Measurements from ENCODE around the gene CMTM6. TPM values are rescaled to one million over a fixed set of nuclear protein-coding genes. Genes with fewer than 3 reads are reported as not detected.
A peak's percentile ranks its signal among the peaks of the same experiment; 100 is the strongest.
"Not testable (repeated sequence)": the region's sequence is repeated elsewhere in the genome, so short reads cannot be mapped to it uniquely, and the experiment has no call there.

CMTM6 gene
- total RNA-seq, 1 donor from 2014 or later = 10.9 TPM

GRCh38 chr3:32454731-32455608, 47.7 kb downstream of the CMTM6 start:
- no peak for ATAC-seq
- no peak for DNase-seq
- intact Hi-C loops (cut with micrococcal nuclease) = no loop called here

- intact Hi-C loops (cut with micrococcal nuclease) = no loop called here
- DNase-seq (no peak), ATAC-seq (no peak)
Measured at GRCh38 chr3:32454111-32454510, 48.5 kb downstream of the CMTM6 start.

- intact Hi-C loops (cut with micrococcal nuclease) = no loop called here
- ATAC-seq (no peak), DNase-seq (no peak)
Measured at GRCh38 chr3:32453346-32453745, 49.3 kb downstream of the CMTM6 start.

- ATAC-seq (no peak), DNase-seq (no peak)
- intact Hi-C loops (cut with micrococcal nuclease) = no loop called here
Measured at GRCh38 chr3:32452009-32452408, 50.6 kb downstream of the CMTM6 start.

GRCh38 chr3:32450992-32451659, 51.5 kb downstream of the CMTM6 start:
- intact Hi-C loops (cut with micrococcal nuclease) = no loop called here
- no peak for DNase-seq
- no peak for ATAC-seq

- DNase-seq (no peak), ATAC-seq (no peak)
- intact Hi-C loops (cut with micrococcal nuclease) = no loop called here
Measured at GRCh38 chr3:32450426-32450825, 52.2 kb downstream of the CMTM6 start.

GRCh38 chr3:32449691-32450090, 53.0 kb downstream of the CMTM6 start:
- DNase-seq (no peak), ATAC-seq (no peak)
- intact Hi-C loops (cut with micrococcal nuclease) = no loop called here

GRCh38 chr3:32448686-32449474, 53.8 kb downstream of the CMTM6 start:
- intact Hi-C loops (cut with micrococcal nuclease) = no loop called here
- ATAC-seq = peak; percentile 37
- DNase-seq = peak; percentile 41

GRCh38 chr3:32447865-32448400, 54.7 kb downstream of the CMTM6 start:
- intact Hi-C loops (cut with micrococcal nuclease) = no loop called here
- DNase-seq (no peak), ATAC-seq (no peak)

GRCh38 chr3:32443478-32443877, 59.2 kb downstream of the CMTM6 start:
- intact Hi-C loops (cut with micrococcal nuclease) = no loop called here
- ATAC-seq = no peak
- no peak for DNase-seq

GRCh38 chr3:32442766-32443165, 59.9 kb downstream of the CMTM6 start:
- intact Hi-C loops (cut with micrococcal nuclease) = no loop called here
- DNase-seq (no peak), ATAC-seq (no peak)

GRCh38 chr3:32440611-32441350, 61.9 kb downstream of the CMTM6 start:
- ATAC-seq (no peak), DNase-seq (no peak)
- intact Hi-C loops (cut with micrococcal nuclease) = no loop called here

GRCh38 chr3:32439421-32439820, 63.2 kb downstream of the CMTM6 start:
- intact Hi-C loops (cut with micrococcal nuclease); ATAC-seq; DNase-seq: not testable (repeated sequence)

GRCh38 chr3:32438596-32439344, 63.9 kb downstream of the CMTM6 start:
- DNase-seq (no peak), ATAC-seq (no peak)
- intact Hi-C loops (cut with micrococcal nuclease) = no loop called here

- ATAC-seq (no peak), DNase-seq (no peak)
- intact Hi-C loops (cut with micrococcal nuclease) = no loop called here
Measured at GRCh38 chr3:32437896-32438295, 64.8 kb downstream of the CMTM6 start.

- ATAC-seq = no peak
- DNase-seq = no peak
- intact Hi-C loops (cut with micrococcal nuclease) = no loop called here
Measured at GRCh38 chr3:32436816-32437189, 65.8 kb downstream of the CMTM6 start.

- no peak for ATAC-seq
- no peak for DNase-seq
- intact Hi-C loops (cut with micrococcal nuclease) = no loop called here
Measured at GRCh38 chr3:32435911-32436815, 66.5 kb downstream of the CMTM6 start.

Data from left ventricle myocardium superior (tissue), 1 donor.